GM23248 (cell line): ENCODE data around the gene SNTG2. TPM values are rescaled to one million over a fixed set of nuclear protein-coding genes. Genes with fewer than 3 reads are reported as not detected.

Experiments
- DNase-seq: peaks from one replicate; pipeline ENCODE4 v3.0.0-alpha.2; 2015
- H2AFZ ChIP-seq: fragments of 200-600 bp; sonication (generic); 2 replicates; pipeline ENCODE4 v1.6.1; 2016; ENCODE audit warnings: antibody characterized with exemption
- H3F3A ChIP-seq: fragments of 200-600 bp; sonication (generic); 2 replicates; pipeline ENCODE4 v1.6.1; 2016; ENCODE audit warnings: mild to moderate bottlenecking, antibody characterized with exemption, mixed run types; ENCODE audit not compliant: insufficient read depth
- H3K27ac ChIP-seq: fragments of 200-600 bp; sonication (generic); 2 replicates; pipeline ENCODE4 v1.5.1; 2016; ENCODE audit warnings: mild to moderate bottlenecking
- H3K27me3 ChIP-seq: fragments of 200-600 bp; sonication (generic); replicated peaks from 2 replicates; pipeline ENCODE4 v1.6.1; 2016; ENCODE audit warnings: mild to moderate bottlenecking; ENCODE audit not compliant: insufficient read depth
- H3K36me3 ChIP-seq: fragments of 200-600 bp; sonication (generic); 2 replicates; pipeline ENCODE4 v1.6.1; 2016; ENCODE audit warnings: low read depth, mild to moderate bottlenecking
- H3K4me1 ChIP-seq: fragments of 200-600 bp; sonication (generic); 2 replicates; pipeline ENCODE4 v1.6.1; 2016; ENCODE audit warnings: mild to moderate bottlenecking; ENCODE audit not compliant: insufficient read depth
- H3K4me2 ChIP-seq: fragments of 200-600 bp; sonication (generic); one replicate; pipeline ENCODE4 v1.6.1; 2016; ENCODE audit warnings: mild to moderate bottlenecking; ENCODE audit not compliant: unreplicated experiment
- H3K4me3 ChIP-seq: fragments of 200-600 bp; sonication (generic); 2 replicates; pipeline ENCODE4 v1.5.1; 2016; ENCODE audit warnings: mild to moderate bottlenecking
- H3K79me2 ChIP-seq: fragments of 200-600 bp; sonication (generic); 2 replicates; pipeline ENCODE4 v1.6.1; 2016; ENCODE audit warnings: mild to moderate bottlenecking; ENCODE audit not compliant: insufficient read depth
- H3K9ac ChIP-seq: fragments of 200-600 bp; sonication (generic); 2 replicates; pipeline ENCODE4 v1.6.1; 2016; ENCODE audit warnings: mild to moderate bottlenecking
- H3K9me2 ChIP-seq: fragments of 200-600 bp; sonication (generic); 2 replicates; pipeline ENCODE4 v1.6.1; 2016; ENCODE audit warnings: mixed run types, mild to moderate bottlenecking, moderate library complexity; ENCODE audit not compliant: insufficient read depth
- H3K9me3 ChIP-seq: fragments of 200-600 bp; sonication (generic); one replicate; pipeline ENCODE4 v1.6.1; 2017; ENCODE audit warnings: low read depth
- H4K20me1 ChIP-seq: fragments of 200-600 bp; sonication (generic); 2 replicates; pipeline ENCODE4 v1.6.0; 2016; ENCODE audit not compliant: insufficient read depth
- EZH2 ChIP-seq: fragments of 200-600 bp; sonication (generic); IDR thresholded peaks from 2 replicates; pipeline ENCODE4 v1.6.1; 2018; ENCODE audit warnings: antibody characterized with exemption, mild to moderate bottlenecking; ENCODE audit not compliant: insufficient read depth, poor library complexity, severe bottlenecking
- EZH2phosphoT487 ChIP-seq: fragments of 200-600 bp; sonication (generic); IDR thresholded peaks from 2 replicates; pipeline ENCODE4 v1.6.1; 2018; ENCODE audit warnings: antibody characterized with exemption, moderate library complexity, mild to moderate bottlenecking, low read depth; ENCODE audit not compliant: insufficient read depth
- WGBS, 2 experiments: methylation state at CpG; one replicate each; pipeline ENCODE4 v1.1.6; 2015 to 2017; ENCODE audit warnings: low lambda C conversion rate in 2 of 2, low coverage in 1 of 2; ENCODE audit errors: missing lambda C conversion rate in 2 of 2; 5-methylcytosine and 5-hydroxymethylcytosine counted together
- in situ Hi-C: fragments of 300-500 bp; cut with MboI; formaldehyde crosslinking; loops from 2 replicates; pipeline ENCODE4 v1.15.0; 2020
- polyA plus RNA-seq: library from polyadenylated mRNA; unstranded; fragments of >200 nt; fragmentation: Nextera tagmentation; extraction: Ambion mirVana; gene quantifications from 2 replicates; pipeline ENCODE4 v1.2.1, GENCODE V29; 2016
- total RNA-seq: library from RNA; depleted of rRNA; stranded (reverse); fragments of >200 nt; shearing (Covaris generic); gene quantifications from 2 replicates; pipeline ENCODE4 v1.2.3, GENCODE V29; 2014

SNTG2 gene
- total and polyA plus RNA-seq, 2 experiments from 2014 or later, result not detected

DNA sequence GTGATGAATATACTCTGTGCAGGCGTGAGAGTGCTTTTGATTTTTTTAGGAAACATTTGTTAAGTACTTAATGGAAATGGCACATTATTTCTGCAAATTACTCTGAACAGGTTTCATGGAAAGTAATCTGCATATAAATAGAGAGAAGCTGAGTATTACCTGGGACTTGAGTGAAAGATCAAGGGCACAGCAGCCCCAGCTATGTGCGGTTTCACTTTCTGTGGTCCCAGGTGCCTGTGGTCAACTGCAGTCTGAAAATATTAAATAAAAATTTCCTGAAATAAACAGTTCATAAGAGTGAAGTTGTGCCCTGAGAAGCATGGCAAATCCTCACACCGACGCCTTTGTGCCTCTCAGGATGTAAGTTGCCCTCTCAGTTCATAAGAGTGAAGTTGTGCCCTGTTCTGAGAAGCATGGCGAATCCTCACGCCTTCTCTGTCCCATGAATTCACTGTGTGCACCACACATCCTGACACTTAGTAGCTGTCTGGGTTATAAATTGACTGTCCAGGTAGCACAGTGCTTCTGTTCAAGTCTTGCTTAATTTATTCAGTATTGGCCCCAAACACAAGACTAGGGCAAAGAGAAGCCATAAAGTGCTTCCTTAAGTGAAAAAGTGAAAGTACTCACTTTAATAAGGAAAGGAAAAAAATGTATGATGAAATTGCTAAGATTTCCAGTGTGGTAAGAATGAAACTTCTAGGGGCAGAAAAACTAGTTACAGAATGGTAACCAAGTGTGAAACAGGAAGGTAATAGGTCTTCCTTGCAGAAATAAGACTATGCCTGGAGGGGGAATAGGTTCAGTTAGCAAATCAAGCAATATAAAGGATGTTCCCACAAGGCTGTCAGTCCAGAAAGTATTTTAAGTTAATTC is 4.3 kb upstream of the SNTG2 start:
- H3K36me3 ChIP-seq, result no peaks in the 10 kb centered on the region
- H3K4me1 ChIP-seq, result no peaks in the 10 kb centered on the region
- H3K4me2 ChIP-seq, result no peak overlapping the region
- H3K27me3 ChIP-seq, result peaks cover 22% of the 10 kb centered on the region
- no peak overlapping the region for H2AFZ ChIP-seq
- H3K9me2 ChIP-seq, result no peaks in the 10 kb centered on the region
- H3F3A ChIP-seq, result no peaks in the 10 kb centered on the region
- DNase-seq, result no peak
- H3K9me3 ChIP-seq, result no peaks in the 10 kb centered on the region
- no peak overlapping the region for H3K9ac ChIP-seq
- H3K27ac ChIP-seq, result no peak overlapping the region
- in situ Hi-C loops, result no loop called here
- no peaks in the 10 kb centered on the region for H4K20me1 ChIP-seq
- H3K79me2 ChIP-seq, result no peaks in the 10 kb centered on the region
- WGBS, 2 experiments, result 49 to 55% methylated on average over 6 of the region's 6 CpGs
- TF ChIP-seq EZH2phosphoT487 (no peak), EZH2 (no peak)
- H3K4me3 ChIP-seq, result no peak overlapping the region

GRCh38 chr2:949384-950079 is 1.1 kb upstream of the SNTG2 start:
- 15 to 18% methylated on average over 24 to 28 of the region's 28 CpGs for WGBS, 2 experiments
- Histone ChIP-seq H3K9me3 (no peaks in the 10 kb centered on the region), H3K4me2 (peak overlapping the region; percentile 61), H3K4me1 (no peaks in the 10 kb centered on the region), H3K79me2 (no peaks in the 10 kb centered on the region), H3K36me3 (no peaks in the 10 kb centered on the region), H4K20me1 (no peaks in the 10 kb centered on the region), H3K9ac (no peak overlapping the region), H3K4me3 (peak overlapping the region; percentile 51; the same call in 1 of the 2 replicates), H2AFZ (peak overlapping the region; percentile 54; the same call in 1 of the 2 replicates), H3F3A (no peaks in the 10 kb centered on the region), H3K9me2 (no peaks in the 10 kb centered on the region), H3K27me3 (peaks cover 40% of the 10 kb centered on the region), H3K27ac (no peak overlapping the region)
- in situ Hi-C loops, result no loop called here
- DNase-seq, result no peak
- TF ChIP-seq EZH2phosphoT487, result 0 out of 2 replicates have a peak, but pooled peaks have one; percentile 22
- TF ChIP-seq EZH2, result no peak

GRCh38 chr2:951224-952006 is 766 bp downstream of the SNTG2 start:
- no peaks in the 10 kb centered on the region for H3K36me3 ChIP-seq
- TF ChIP-seq EZH2phosphoT487, result no peak
- no peak for TF ChIP-seq EZH2
- H3K4me2 ChIP-seq, result no peak overlapping the region
- WGBS, 2 experiments, result 10 to 13% methylated on average over 30 to 33 of the region's 34 CpGs
- no peak overlapping the region for H3K4me3 ChIP-seq
- H3F3A ChIP-seq, result no peaks in the 10 kb centered on the region
- no peak overlapping the region for H3K9ac ChIP-seq
- peaks cover 40% of the 10 kb centered on the region for H3K27me3 ChIP-seq
- H3K9me2 ChIP-seq, result no peaks in the 10 kb centered on the region
- H3K9me3 ChIP-seq, result no peaks in the 10 kb centered on the region
- H3K27ac ChIP-seq, result no peak overlapping the region
- no peak overlapping the region for H2AFZ ChIP-seq
- H3K4me1 ChIP-seq, result no peaks in the 10 kb centered on the region
- H3K79me2 ChIP-seq, result no peaks in the 10 kb centered on the region
- DNase-seq, result peak; percentile 6
- no peaks in the 10 kb centered on the region for H4K20me1 ChIP-seq
- in situ Hi-C loops, result no loop called here

DNA sequence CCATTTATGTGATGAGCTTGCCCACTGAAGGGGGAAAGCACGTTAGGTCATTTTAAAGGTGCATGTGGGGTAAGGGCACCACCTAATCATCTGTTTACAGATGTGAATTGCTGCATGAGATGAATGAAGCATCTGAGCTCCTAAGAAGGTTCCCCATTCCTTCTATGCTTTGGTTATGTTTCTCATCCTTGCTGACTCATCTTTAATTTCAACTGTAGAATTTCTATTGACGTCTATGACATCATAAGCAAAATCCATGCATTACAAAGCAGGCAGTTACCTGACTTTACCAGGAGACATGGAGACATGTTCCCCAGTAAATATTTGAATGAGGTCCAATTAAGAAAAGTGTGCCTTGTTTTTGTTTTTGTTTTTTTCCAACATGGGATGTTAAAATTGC is 2.8 kb downstream of the SNTG2 start:
- Histone ChIP-seq H3K27me3 (peaks cover 42% of the 10 kb centered on the region), H3K4me3 (no peak overlapping the region), H3K4me1 (no peaks in the 10 kb centered on the region), H3K9ac (no peak overlapping the region), H3K4me2 (no peak overlapping the region), H3K27ac (no peak overlapping the region), H3F3A (no peaks in the 10 kb centered on the region), H3K9me2 (no peaks in the 10 kb centered on the region), H4K20me1 (no peaks in the 10 kb centered on the region), H2AFZ (no peak overlapping the region), H3K36me3 (no peaks in the 10 kb centered on the region), H3K9me3 (no peaks in the 10 kb centered on the region), H3K79me2 (no peaks in the 10 kb centered on the region)
- in situ Hi-C loops, result no loop called here
- TF ChIP-seq EZH2phosphoT487 (no peak), EZH2 (no peak)
- peak; percentile 10 for DNase-seq
- 7 to 8% methylated on average over 2 of the region's 2 CpGs for WGBS, 2 experiments
